ENCODE measurements around the gene RASGRF1.

RASGRF1 gene, protein sequence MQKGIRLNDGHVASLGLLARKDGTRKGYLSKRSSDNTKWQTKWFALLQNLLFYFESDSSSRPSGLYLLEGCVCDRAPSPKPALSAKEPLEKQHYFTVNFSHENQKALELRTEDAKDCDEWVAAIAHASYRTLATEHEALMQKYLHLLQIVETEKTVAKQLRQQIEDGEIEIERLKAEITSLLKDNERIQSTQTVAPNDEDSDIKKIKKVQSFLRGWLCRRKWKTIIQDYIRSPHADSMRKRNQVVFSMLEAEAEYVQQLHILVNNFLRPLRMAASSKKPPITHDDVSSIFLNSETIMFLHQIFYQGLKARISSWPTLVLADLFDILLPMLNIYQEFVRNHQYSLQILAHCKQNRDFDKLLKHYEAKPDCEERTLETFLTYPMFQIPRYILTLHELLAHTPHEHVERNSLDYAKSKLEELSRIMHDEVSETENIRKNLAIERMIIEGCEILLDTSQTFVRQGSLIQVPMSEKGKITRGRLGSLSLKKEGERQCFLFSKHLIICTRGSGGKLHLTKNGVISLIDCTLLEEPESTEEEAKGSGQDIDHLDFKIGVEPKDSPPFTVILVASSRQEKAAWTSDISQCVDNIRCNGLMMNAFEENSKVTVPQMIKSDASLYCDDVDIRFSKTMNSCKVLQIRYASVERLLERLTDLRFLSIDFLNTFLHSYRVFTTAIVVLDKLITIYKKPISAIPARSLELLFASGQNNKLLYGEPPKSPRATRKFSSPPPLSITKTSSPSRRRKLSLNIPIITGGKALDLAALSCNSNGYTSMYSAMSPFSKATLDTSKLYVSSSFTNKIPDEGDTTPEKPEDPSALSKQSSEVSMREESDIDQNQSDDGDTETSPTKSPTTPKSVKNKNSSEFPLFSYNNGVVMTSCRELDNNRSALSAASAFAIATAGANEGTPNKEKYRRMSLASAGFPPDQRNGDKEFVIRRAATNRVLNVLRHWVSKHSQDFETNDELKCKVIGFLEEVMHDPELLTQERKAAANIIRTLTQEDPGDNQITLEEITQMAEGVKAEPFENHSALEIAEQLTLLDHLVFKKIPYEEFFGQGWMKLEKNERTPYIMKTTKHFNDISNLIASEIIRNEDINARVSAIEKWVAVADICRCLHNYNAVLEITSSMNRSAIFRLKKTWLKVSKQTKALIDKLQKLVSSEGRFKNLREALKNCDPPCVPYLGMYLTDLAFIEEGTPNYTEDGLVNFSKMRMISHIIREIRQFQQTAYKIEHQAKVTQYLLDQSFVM (N-terminal part only)

DNA sequence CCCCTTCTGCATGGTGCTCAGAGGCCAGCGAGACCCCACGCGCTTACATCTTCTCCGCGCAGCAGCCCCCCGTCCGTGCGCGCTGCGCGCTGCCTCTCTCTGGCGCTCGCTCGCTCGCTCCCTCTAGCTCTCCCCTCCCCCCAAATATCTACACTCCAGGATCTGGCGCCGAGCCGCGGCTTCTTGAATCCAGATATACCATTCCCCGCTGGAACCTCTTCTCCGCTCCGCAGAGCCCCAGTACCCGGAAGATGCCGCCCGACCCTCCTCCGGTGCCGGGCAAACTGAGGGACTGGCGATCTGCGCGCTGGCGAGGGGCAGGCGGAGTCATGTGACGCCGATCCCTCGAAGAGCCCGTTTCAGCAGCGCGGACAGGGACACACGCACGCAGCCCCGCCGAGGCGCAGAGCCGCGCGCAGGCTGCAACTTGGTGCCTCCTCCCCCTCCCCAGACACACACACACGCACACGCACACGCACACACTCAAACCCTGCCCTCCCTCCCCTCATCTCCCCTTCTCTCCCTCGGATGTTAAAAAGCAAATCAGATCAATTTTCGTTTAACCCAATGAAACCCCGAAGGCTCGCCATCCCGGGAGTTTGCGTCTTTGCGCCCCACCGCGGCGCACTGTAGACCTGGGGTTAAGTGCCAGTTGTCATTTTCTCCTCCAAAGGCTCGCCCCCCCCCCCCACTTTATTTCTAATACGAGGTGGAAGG is at the start of gene RASGRF1:
Gene RASGRF1 (minus strand): TSS at position 294 of the 717 bp plus-strand sequence. CDS start 282 bp downstream, at position 12.
- TF ChIP-seq, protein P1, sequence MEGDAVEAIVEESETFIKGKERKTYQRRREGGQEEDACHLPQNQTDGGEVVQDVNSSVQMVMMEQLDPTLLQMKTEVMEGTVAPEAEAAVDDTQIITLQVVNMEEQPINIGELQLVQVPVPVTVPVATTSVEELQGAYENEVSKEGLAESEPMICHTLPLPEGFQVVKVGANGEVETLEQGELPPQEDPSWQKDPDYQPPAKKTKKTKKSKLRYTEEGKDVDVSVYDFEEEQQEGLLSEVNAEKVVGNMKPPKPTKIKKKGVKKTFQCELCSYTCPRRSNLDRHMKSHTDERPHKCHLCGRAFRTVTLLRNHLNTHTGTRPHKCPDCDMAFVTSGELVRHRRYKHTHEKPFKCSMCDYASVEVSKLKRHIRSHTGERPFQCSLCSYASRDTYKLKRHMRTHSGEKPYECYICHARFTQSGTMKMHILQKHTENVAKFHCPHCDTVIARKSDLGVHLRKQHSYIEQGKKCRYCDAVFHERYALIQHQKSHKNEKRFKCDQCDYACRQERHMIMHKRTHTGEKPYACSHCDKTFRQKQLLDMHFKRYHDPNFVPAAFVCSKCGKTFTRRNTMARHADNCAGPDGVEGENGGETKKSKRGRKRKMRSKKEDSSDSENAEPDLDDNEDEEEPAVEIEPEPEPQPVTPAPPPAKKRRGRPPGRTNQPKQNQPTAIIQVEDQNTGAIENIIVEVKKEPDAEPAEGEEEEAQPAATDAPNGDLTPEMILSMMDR (conservative IDR thresholded peaks at IDR 0.05; ENCODE audit: low read length): no peak
- H3K4me3 ChIP-seq (ENCODE audit: low read length): no peak within 1 kb of the TSS
- no peak for DNase-seq (ENCODE audit: low read depth)

DNA sequence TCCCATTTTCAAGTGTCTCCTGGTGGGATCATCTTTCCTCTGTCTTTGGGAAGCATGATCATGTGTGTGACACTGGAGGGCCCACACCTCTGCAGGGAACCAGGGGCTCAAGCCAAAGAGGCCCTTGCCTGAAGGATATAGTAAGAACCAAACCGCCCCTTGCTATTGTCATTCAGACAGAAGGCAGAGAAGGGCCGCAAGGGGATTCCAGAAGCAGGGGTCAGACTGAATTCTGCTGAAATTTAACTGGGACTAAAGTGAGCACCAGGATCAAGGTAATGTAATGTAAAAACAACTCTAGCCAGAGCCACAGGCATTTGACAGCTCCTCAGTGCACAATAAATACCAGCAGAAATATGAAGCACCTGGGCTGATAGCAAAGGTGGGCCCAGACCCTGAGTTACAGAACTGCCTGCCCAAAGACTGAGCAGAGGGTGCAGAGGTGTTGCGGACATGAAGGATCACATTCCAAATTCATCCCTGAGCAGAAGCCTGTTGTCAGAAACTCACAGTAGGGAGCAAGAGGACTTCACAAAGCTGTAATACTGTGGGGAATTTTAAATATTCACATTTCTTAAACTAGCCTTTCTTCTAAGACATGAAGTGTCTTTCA is 46.0 kb upstream of the RASGRF1 start:
- no peak for DNase-seq (ENCODE audit: low read depth)
- TF ChIP-seq, protein P1 (conservative IDR thresholded peaks at IDR 0.05; ENCODE audit: low read length): no peak
- no peak overlapping the region for H3K4me3 ChIP-seq (ENCODE audit: low read length)

DNA sequence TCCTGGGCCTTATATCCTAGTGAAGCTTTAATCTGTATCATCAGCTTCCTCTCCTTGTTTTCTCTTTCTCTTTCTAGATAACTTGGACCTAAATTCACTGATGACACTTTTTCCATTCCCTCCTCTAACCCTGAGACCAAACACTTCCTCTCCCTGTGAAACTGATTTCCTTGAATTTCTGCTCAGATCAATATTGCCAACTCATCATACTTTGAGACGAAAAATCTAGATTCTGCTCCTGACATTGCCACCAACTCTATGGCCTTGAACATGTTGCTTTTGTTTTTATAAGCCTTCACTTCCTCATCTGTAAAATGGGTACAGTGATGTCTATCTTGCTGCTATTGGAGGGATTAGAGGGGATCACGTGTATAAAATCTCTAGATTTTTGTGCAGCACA is 42.7 kb upstream of the RASGRF1 start:
- TF ChIP-seq, protein P1 (conservative IDR thresholded peaks at IDR 0.05; ENCODE audit: low read length): no peak
- DNase-seq (ENCODE audit: low read depth): no peak
- no peak overlapping the region for H3K4me3 ChIP-seq (ENCODE audit: low read length)

DNA sequence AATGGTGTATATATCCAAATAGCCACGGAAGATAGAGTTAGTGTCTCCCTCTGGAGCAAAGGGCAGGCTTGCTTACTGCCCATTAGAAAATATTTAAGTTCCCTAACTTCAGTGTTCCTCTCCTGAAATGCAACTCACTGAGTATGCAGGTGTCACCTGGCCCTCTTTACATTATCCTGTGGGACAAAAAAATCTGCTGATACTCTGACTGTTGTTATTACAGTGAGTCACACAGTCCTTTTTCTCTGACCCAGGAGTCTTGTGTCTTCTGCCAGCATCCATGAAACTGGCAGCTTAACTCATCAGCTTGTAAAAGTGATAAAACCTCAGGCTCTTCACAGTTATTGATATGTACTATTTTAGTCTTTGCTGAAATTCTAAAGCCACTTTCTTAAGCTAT is 42.2 kb upstream of the RASGRF1 start:
- DNase-seq (ENCODE audit: low read depth): no peak
- TF ChIP-seq, protein P1 (conservative IDR thresholded peaks at IDR 0.05; ENCODE audit: low read length): no peak

DNA sequence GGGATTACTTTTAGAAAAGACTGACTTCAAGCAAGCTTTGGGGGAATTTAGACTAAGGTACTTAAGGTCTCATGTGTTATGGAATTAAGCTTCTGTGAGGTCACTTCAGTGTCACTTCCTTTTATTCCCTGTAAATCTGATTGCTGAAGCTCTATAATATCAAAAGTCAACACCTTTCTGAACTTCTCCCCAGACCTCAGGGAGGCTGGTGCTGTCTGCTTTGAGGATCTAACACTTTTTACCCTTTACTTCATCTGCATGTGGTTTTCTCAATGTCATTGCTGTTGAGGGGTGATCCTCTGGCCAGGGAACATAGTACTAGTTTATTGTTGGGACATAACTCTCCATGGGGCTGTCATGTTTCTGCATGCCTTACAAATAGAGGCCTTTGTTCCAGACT is 41.8 kb upstream of the RASGRF1 start:
- TF ChIP-seq, protein P1 (conservative IDR thresholded peaks at IDR 0.05; ENCODE audit: low read length): no peak
- DNase-seq (ENCODE audit: low read depth): no peak

More for the DNA sequence above, 42.2 kb upstream of the RASGRF1 start:
- no peak overlapping the region for H3K4me3 ChIP-seq (ENCODE audit: low read length)

DNA sequence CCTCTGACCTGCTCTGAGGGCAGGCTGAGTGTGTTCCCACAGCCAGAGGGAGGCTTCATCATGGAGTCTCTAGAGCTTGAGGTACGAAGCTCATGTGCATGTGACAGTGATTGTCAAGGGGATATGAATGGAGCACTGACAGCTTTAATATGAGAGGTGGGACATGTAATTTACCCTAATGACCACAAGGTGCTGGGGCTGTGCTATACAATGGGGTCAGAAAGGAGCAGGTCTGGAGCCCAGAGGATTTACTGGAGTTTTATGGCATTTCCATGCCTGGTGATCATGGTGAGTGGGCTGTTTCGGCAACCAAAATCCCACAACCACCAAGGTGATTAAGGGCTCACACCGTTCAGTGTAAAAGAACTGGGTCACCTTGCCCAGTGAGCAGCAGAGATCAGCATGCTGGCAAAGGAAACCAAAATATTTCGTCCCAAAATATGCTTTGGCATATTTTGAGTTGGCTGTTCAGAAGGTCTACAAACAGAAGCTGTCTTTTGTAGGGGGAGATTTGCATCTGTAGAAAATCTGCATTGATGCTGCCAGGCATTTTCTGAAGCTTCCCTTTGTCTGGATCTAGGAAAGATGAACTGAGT is 40.1 kb upstream of the RASGRF1 start:
- no peak for DNase-seq (ENCODE audit: low read depth)
- H3K4me3 ChIP-seq (ENCODE audit: low read length): no peak overlapping the region
- TF ChIP-seq, protein P1 (conservative IDR thresholded peaks at IDR 0.05; ENCODE audit: low read length): no peak; the same call in 1 of the 2 replicates

More for the DNA sequence above, 41.8 kb upstream of the RASGRF1 start:
- no peak overlapping the region for H3K4me3 ChIP-seq (ENCODE audit: low read length)

Data from AG10803 (cell line).